ENCODE measurements around the gene ALOX5. TPM values are rescaled to one million over a fixed set of nuclear protein-coding genes. Genes with fewer than 3 reads are reported as not detected.
"Not testable (repeated sequence)": the region's sequence is repeated elsewhere in the genome, so short reads cannot be mapped to it uniquely, and the experiment has no call there.

The ALOX5 gene
- total RNA-seq, 1 donor from 2014 or later: 1.7 TPM

DNA sequence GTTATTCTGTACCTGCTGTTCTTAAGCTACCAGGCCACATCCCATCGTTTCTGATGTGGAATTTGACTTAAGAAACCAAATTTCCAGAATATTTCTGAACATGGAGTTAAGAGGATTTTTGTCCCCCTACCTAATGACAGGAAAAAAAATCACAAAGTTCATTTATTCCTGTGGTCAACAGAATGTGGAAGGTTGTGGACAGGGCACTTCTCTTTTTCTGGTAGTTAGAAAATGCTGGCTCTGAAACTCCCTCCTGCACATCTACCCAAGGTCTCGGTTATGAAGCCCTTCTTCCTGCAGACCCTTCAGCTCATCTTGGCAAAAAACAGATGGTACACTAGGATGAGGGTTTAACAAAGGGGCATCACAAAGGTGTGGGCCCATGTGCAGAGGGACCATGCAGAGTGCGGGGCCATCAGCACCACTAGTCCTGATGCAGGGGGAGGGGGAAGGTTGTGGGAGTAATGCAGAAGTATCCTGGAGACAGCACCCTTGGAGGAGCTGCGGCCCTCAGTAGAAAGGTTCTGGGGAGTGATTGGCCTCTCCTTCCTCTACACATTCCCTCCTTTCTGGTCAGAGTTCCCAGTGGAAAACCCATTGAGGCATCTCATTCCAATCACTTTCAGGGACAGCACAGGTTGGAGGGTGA, 9.8 kb downstream of the ALOX5 start:
- no peak for DNase-seq (ENCODE audit: low read depth)
- H3K4me3 ChIP-seq (ENCODE audit: low read depth, low read length): no peak overlapping the region
- TF ChIP-seq, protein P1, sequence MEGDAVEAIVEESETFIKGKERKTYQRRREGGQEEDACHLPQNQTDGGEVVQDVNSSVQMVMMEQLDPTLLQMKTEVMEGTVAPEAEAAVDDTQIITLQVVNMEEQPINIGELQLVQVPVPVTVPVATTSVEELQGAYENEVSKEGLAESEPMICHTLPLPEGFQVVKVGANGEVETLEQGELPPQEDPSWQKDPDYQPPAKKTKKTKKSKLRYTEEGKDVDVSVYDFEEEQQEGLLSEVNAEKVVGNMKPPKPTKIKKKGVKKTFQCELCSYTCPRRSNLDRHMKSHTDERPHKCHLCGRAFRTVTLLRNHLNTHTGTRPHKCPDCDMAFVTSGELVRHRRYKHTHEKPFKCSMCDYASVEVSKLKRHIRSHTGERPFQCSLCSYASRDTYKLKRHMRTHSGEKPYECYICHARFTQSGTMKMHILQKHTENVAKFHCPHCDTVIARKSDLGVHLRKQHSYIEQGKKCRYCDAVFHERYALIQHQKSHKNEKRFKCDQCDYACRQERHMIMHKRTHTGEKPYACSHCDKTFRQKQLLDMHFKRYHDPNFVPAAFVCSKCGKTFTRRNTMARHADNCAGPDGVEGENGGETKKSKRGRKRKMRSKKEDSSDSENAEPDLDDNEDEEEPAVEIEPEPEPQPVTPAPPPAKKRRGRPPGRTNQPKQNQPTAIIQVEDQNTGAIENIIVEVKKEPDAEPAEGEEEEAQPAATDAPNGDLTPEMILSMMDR (conservative IDR thresholded peaks at IDR 0.05; ENCODE audit: low read depth, low read length): no peak

DNA sequence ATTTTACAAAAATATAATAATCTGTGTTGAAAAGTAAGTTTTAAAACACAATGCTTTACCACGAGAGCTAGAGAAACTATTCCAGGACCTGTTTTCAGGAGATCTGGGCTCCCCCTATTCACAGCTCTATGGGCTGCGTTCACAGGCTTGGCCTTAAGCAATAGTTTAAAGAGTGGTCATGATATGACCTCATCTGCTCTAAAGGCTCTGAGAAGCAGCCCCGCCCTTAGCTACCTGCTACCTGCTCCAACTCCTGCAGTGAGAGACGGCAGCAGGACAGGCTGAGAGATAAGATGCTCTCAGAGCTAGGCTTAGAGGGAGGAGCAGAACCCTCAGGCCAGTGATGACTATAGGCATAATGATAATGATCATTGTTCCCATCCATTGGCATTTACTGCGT, 12.6 kb downstream of the ALOX5 start:
- DNase-seq (ENCODE audit: low read depth): no peak
- TF ChIP-seq, protein P1 (conservative IDR thresholded peaks at IDR 0.05; ENCODE audit: low read depth, low read length): no peak
- H3K4me3 ChIP-seq (ENCODE audit: low read depth, low read length): no peak overlapping the region

DNA sequence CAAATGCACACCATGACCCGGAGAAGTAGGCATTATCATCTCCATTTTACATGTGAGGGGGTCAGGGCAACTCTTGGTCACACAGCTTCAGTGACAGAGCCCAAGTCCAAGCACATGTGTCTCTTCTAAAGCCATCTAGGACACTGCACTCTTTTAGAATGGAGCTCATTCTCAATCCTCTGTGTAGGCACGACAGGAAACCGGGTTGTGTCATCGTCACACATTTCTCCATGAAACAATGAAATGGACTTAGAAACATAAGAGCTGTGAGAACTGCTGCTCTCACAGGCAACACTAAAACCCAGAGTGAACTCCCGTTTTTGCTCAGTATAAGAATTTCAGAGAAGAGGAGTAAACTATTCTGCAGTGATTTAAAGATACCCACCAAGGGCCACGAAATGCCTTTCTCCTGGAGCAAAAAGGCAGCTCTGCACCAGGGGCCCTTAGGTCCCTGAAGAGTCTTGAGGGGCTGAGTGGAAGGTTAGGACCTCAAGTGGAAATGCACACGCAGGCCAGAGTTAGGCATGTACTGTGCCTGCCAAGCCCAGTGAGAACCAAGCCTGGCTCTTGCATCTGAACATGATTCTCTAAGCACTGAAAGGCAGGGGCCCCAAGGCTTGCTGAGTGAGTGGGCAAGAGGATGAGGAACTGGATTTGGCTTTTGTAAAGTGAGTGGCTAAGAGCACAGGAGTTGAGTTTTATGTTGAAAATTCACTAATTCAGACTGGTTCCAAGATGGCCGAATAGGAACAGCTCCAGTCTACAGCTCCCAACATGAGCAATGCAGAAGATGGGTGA, 13.3 kb downstream of the ALOX5 start:
- DNase-seq (ENCODE audit: low read depth): no peak
- no peak overlapping the region for H3K4me3 ChIP-seq (ENCODE audit: low read depth, low read length)
- TF ChIP-seq, protein P1 (conservative IDR thresholded peaks at IDR 0.05; ENCODE audit: low read depth, low read length): no peak

DNA sequence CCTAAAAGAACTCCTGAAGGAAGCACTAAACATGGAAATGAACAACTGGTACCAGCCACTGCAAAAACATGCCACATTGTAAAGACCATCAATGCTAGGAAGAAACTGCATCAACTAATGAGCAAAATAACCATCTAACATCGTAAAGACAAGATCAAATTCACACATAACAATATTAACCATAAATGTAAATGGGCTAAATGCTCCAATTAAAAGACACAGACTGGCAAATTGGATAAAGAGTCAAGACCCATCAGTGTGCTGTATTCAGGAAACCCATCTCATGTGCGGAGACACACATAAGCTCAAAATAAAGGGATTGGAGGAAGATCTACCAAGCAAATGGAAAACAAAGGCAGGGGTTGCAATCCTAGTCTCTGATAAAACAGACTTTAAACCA, 15.7 kb downstream of the ALOX5 start:
- not testable (repeated sequence) for H3K4me3 ChIP-seq (ENCODE audit: low read depth, low read length); DNase-seq (ENCODE audit: low read depth)

DNA sequence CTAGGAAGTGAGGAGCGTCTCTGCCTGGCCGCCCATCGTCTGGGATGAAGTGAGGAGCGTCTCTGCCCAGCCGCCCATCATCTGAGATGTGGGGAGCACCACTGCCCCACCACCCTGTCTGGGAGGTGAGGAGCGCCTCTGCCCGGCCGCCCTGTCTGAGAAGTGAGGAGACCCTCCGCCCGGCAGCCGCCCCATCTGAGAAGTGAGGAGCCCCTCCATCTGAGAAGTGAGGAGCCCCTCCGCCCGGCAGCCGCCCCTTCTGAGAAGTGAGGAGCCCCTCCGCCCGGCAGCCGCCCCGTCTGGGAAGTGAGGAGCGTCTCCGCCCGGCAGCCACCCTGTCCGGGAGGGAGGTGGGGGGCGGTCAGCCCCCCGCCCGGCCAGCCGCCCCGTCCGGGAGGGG, 17.6 kb downstream of the ALOX5 start:
- H3K4me3 ChIP-seq (ENCODE audit: low read depth, low read length); DNase-seq (ENCODE audit: low read depth): not testable (repeated sequence)

DNA sequence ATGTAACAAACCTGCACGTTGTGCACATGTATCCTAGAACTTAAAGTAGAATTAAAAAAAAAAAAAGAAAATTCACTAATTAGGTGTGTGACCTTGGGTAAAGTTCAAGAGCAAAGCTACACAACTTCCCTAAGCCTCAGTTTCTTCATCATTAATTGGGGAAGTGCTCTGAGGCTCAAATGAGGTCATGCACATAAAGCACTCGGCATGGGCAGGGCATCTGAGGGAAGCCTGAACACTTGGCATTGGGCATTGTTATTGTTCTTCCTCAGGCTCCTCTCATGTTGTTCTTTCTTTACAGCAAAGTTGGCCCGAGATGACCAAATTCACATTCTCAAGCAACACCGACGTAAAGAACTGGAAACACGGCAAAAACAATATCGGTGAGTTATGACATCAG, 21.5 kb downstream of the ALOX5 start:
- DNase-seq (ENCODE audit: low read depth): no peak
- no peak overlapping the region for H3K4me3 ChIP-seq (ENCODE audit: low read depth, low read length)
- TF ChIP-seq, protein P1 (conservative IDR thresholded peaks at IDR 0.05; ENCODE audit: low read depth, low read length): no peak

DNA sequence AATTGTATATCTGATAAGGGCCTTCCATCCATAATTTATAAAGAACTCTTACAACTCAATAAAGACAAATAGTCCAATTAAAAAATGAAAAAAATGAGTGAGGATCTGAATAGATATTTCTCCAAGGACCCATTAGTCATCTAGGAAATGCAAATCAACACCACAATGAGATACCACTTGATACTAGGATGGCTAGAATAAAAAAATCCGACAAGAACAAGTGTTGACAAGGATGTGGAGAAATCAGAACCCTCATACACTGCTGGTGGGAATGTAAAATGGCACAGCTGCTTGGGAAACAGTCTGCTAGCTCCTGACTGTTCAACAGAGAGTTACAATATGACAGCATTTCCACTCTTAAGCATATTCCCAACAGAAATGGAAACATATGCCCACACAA, 24.6 kb downstream of the ALOX5 start:
- TF ChIP-seq, protein P1 (conservative IDR thresholded peaks at IDR 0.05; ENCODE audit: low read depth, low read length): no peak
- DNase-seq (ENCODE audit: low read depth): no peak
- no peak overlapping the region for H3K4me3 ChIP-seq (ENCODE audit: low read depth, low read length)

DNA sequence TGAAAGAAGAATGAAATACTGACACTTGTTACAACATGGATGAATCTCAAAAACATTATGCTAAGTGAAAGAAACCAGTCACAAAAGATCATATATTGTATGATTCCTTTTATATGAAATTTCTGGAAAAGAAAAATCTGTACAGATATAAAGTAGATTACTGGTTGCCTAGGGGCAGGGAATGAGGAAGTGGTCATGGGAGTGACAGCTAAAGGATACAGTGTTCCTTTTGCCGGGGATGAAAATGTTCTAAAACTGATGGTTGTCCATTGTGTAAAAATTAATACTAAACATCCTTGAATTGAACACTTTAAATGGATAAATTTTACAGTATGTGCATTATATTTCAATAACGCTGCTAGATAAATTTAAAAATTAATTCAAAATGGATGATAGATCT, 25.1 kb downstream of the ALOX5 start:
- TF ChIP-seq, protein P1 (conservative IDR thresholded peaks at IDR 0.05; ENCODE audit: low read depth, low read length): no peak
- no peak for DNase-seq (ENCODE audit: low read depth)

More for the DNA sequence above, 25.1 kb downstream of the ALOX5 start:
- H3K4me3 ChIP-seq (ENCODE audit: low read depth, low read length): no peak overlapping the region

All from epithelial cell of proximal tubule (primary cell).